Stomach (tissue), 9 donors: Measurements from ENCODE around the gene CCDC3. TPM values are rescaled to one million over a fixed set of nuclear protein-coding genes. Genes with fewer than 3 reads are reported as not detected.

ENCODE experiments used
- DNase-seq, 2 donors: peaks; one replicate each; pipeline versions ENCODE4 v3.0.0 to v3.0.0-alpha.2; 2013 to 2019
- H3K27ac ChIP-seq, 5 donors: fragments of 200-600 bp in 4 of 5; sonication (generic) in 4 of 5; one replicate each; pipeline ENCODE4 v1.5.1; 2013 to 2019; ENCODE audit warnings: mild to moderate bottlenecking in 1 of 5, moderate library complexity in 1 of 5
- H3K27me3 ChIP-seq, 3 donors: fragments of 200-600 bp; sonication (generic); one replicate each; pipeline ENCODE4 v1.5.1; 2017 to 2019; ENCODE audit warnings: mixed run types in 1 of 3
- H3K36me3 ChIP-seq, 4 donors: fragments of 200-600 bp; sonication (generic); 1 replicate in 3 of 4; 2 replicates in 1 of 4; pipeline ENCODE4 v1.5.1; 2016 to 2019
- H3K4me1 ChIP-seq, 4 donors: fragments of 200-600 bp; sonication (generic); one replicate each; pipeline ENCODE4 v1.5.1; 2016 to 2019
- H3K4me3 ChIP-seq, 4 donors: fragments of 200-600 bp; sonication (generic) in 3 of 4; one replicate each; pipeline ENCODE4 v1.5.1; 2016 to 2019; ENCODE audit warnings: mild to moderate bottlenecking in 1 of 4
- H3K9me3 ChIP-seq, 4 donors: fragments of 200-600 bp; sonication (generic); one replicate each; pipeline ENCODE4 v1.5.1; 2016 to 2019
- EP300 ChIP-seq: sonication (generic); formaldehyde crosslinking; IDR thresholded peaks from one replicate; pipeline ENCODE4 v1.6.1; 2017; ENCODE audit warnings: antibody characterized with exemption
- POLR2A ChIP-seq, 4 donors: fragments of 450-650 bp; IDR thresholded peaks; one replicate each; pipeline ENCODE4 v1.6.1; 2016; ENCODE audit warnings: antibody characterized with exemption in 4 of 4, control low read depth in 2 of 4, mild to moderate bottlenecking in 1 of 4, moderate library complexity in 1 of 4
- POLR2AphosphoS5 ChIP-seq, 3 donors: sonication (generic); formaldehyde crosslinking; IDR thresholded peaks; one replicate each; pipeline ENCODE4 v1.6.1; 2016; ENCODE audit warnings: antibody characterized with exemption in 3 of 3
- WGBS, 5 donors: extraction: QIAGEN DNeasy Blood & Tissue Kit in 3 of 5; methylation state at CpG; one replicate each; pipeline versions ENCODE4 v1.1.5 to v1.1.7; 2013 to 2018; 5-methylcytosine and 5-hydroxymethylcytosine counted together
- intact Hi-C: fragments of 100-400 bp; cut with DNase I; formaldehyde crosslinking; loops from one replicate; pipeline ENCODE4 v1.15.1; 2023; ENCODE audit warnings: low total_unique reads
- polyA plus RNA-seq, 3 donors: library from polyadenylated mRNA; stranded (reverse); fragments of 200-250 nt; gene quantifications; one replicate each; pipeline ENCODE4 v1.2.3, GENCODE V29; 2013
- total RNA-seq, 5 donors: library from RNA; depleted of rRNA; stranded (reverse); fragments of >200 nt; gene quantifications; one replicate each; pipeline versions ENCODE4 v1.1.0 to v1.2.3, GENCODE V29; 2014 to 2016
- TF ChIP-seq, protein P1 (sequence below), 7 experiments: fragments of 450-650 bp in 4 of 7; fragments of 200-600 bp in 3 of 7; sonication (generic) in 3 of 7; IDR thresholded peaks; one replicate each; pipeline ENCODE4 v1.5.1; 2016 to 2019; ENCODE audit warnings: antibody characterized with exemption in 7 of 7, control low read depth in 2 of 7, mild to moderate bottlenecking in 1 of 7
- donor health status: healthy with polysubstance abuse.
- donor health status: Bipolar disorder and iron deficiency.
- donor health status: healthy.

The CCDC3 gene
- total and polyA plus RNA-seq, 8 donors: 1.8 to 11.0 (median 4.8) TPM; not detected in 1

DNA sequence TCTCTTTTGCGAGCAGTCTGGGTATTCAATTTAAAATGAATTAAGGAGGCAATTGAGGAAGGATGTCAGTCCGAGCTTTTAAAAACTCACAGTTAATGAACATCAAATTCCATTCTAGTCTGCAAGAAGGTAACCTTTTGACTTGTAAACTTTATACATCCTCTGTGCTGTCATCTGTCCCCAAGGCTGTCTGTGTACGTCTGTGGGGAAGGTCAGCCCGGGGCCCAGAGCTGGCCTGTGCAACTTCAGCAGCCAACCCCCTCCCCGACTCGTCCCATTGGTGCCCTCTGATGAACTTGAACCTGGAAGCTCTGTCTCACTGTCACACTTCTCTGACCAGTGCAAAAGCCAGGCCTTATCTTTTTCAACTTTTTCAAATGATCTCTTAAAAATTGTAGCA lies 80.3 kb downstream of the CCDC3 start:
- 66 to 72% (median 70%) methylated on average over 6 of the region's 6 CpGs for WGBS, 5 donors
- no peak for DNase-seq

DNA sequence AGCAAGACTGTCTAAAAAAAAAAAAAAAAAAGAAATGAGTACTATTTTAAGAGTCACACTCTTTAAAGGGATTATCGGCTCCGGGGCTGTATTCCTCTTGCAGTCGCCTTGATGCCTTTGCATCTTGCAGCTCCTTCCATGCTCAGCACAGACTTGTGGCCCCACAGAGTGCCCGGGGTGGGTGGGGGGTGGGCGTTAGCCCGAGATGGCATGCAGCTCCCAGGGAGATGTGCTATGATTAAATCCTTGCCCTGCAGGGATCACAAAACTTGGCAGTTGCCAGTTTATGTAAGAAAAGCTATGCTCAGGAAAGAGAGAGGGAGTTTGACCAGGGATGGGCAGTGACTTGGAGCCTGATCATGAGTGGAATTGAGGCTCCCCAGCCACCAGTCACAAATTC lies 81.9 kb downstream of the CCDC3 start:
- intact Hi-C loops: no loop called here
- Histone ChIP-seq H3K4me1 (no peaks in the 10 kb centered on the region), H3K27ac (no peak overlapping the region), H3K4me3 (no peak overlapping the region), H3K9me3 (no peaks in the 10 kb centered on the region), H3K36me3 (no peaks in the 10 kb centered on the region), H3K27me3 (no peaks in the 10 kb centered on the region)
- TF ChIP-seq, protein P1, sequence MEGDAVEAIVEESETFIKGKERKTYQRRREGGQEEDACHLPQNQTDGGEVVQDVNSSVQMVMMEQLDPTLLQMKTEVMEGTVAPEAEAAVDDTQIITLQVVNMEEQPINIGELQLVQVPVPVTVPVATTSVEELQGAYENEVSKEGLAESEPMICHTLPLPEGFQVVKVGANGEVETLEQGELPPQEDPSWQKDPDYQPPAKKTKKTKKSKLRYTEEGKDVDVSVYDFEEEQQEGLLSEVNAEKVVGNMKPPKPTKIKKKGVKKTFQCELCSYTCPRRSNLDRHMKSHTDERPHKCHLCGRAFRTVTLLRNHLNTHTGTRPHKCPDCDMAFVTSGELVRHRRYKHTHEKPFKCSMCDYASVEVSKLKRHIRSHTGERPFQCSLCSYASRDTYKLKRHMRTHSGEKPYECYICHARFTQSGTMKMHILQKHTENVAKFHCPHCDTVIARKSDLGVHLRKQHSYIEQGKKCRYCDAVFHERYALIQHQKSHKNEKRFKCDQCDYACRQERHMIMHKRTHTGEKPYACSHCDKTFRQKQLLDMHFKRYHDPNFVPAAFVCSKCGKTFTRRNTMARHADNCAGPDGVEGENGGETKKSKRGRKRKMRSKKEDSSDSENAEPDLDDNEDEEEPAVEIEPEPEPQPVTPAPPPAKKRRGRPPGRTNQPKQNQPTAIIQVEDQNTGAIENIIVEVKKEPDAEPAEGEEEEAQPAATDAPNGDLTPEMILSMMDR (IDR thresholded peaks at IDR 0.05): no peak
- no peak for TF ChIP-seq EP300
- TF ChIP-seq POLR2AphosphoS5 (IDR thresholded peaks at IDR 0.05): no peak
- no peak for TF ChIP-seq POLR2A (IDR thresholded peaks at IDR 0.05)
- 62 to 80% (median 70%) methylated on average over 6 of the region's 6 CpGs for WGBS, 5 donors
- DNase-seq: no peak

More for the DNA sequence above, 80.3 kb downstream of the CCDC3 start:
- intact Hi-C loops: no loop called here
- TF ChIP-seq POLR2AphosphoS5 (IDR thresholded peaks at IDR 0.05) (no peak), POLR2A (IDR thresholded peaks at IDR 0.05) (no peak), EP300 (no peak)
- TF ChIP-seq, protein P1 (IDR thresholded peaks at IDR 0.05): no peak
- H3K4me3 ChIP-seq: no peak overlapping the region
- H3K27me3 ChIP-seq: no peaks in the 10 kb centered on the region
- no peaks in the 10 kb centered on the region for H3K4me1 ChIP-seq
- no peaks in the 10 kb centered on the region for H3K9me3 ChIP-seq
- no peak overlapping the region for H3K27ac ChIP-seq
- no peaks in the 10 kb centered on the region for H3K36me3 ChIP-seq

DNA sequence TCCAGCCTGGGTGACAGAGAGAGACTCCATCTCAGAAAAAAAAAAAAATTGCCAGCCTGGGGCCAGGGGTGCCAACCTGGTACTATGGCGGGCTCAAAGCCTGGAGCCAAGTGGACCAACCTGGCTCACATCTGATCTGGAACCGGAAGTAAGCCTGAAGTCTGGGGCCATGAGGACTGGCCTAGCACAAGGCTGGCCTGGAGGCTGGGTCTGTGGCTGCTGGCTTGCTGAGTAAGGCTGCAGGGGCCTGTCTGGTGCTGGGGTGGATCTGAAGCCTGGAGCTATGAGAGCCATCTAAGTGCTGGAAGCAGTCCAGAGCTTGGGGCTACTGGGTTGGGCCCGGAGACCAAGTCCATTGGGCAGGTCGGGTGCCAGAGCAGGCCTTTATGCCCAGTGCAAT lies 84.9 kb downstream of the CCDC3 start:
- H3K4me3 ChIP-seq: no peak overlapping the region

DNA sequence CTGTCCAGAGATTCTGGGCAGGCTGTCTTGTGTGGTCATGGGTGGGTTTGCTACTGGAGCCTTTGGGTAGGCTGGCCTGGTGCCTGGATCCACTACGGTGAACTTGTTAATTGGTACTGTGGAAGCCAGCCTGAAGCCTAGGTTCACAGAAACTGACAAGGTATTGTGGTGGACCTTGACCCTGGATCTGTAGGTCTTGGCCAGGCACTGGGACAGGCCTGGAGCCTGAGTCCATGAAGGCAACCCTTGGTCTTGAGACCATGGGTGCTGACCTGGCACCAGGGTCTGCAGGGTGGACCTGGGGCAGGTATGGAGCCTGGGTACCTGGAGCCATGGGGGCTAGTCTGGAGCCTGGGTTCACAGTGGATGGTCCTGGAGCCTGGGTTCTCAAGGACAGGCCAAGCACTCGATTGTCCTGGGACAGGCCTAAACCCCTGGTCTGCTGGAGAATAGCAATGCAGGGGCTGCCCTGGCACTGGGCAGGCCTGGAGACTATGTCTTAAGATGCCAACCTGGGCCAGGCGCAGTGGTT lies 85.8 kb downstream of the CCDC3 start:
- WGBS, 5 donors: 84 to 97% (median 87%) methylated on average over 3 of the region's 3 CpGs
- Histone ChIP-seq H3K27me3 (no peaks in the 10 kb centered on the region), H3K9me3 (no peaks in the 10 kb centered on the region), H3K4me1 (no peaks in the 10 kb centered on the region), H3K27ac (no peak overlapping the region), H3K36me3 (no peaks in the 10 kb centered on the region), H3K4me3 (no peak overlapping the region)
- TF ChIP-seq POLR2A (IDR thresholded peaks at IDR 0.05): no peak
- TF ChIP-seq, protein P1 (IDR thresholded peaks at IDR 0.05): no peak
- no peak for TF ChIP-seq EP300
- TF ChIP-seq POLR2AphosphoS5 (IDR thresholded peaks at IDR 0.05): no peak
- intact Hi-C loops: no loop called here
- DNase-seq: no peak

More for the DNA sequence above, 84.9 kb downstream of the CCDC3 start:
- no peaks in the 10 kb centered on the region for H3K9me3 ChIP-seq
- no peaks in the 10 kb centered on the region for H3K36me3 ChIP-seq
- H3K27me3 ChIP-seq: no peaks in the 10 kb centered on the region
- H3K4me1 ChIP-seq: no peaks in the 10 kb centered on the region
- H3K27ac ChIP-seq: no peak overlapping the region
- no peak for TF ChIP-seq POLR2AphosphoS5 (IDR thresholded peaks at IDR 0.05)
- no peak for TF ChIP-seq POLR2A (IDR thresholded peaks at IDR 0.05)
- TF ChIP-seq EP300: no peak
- TF ChIP-seq, protein P1 (IDR thresholded peaks at IDR 0.05): no peak
- intact Hi-C loops: no loop called here
- DNase-seq: no peak
- WGBS, 5 donors: 89 to 97% (median 91%) methylated on average over 4 of the region's 4 CpGs
